Skeletal muscle satellite cell (primary cell): ENCODE data around the gene TRIM54.
"Not testable (repeated sequence)": the region's sequence is repeated elsewhere in the genome, so short reads cannot be mapped to it uniquely, and the experiment has no call there.

Experiments
- H3K27me3 ChIP-seq: 2 replicates; pipeline ENCODE4 v1.7.0; 2013; ENCODE audit warnings: low read length; ENCODE audit not compliant: control insufficient read depth, insufficient read depth
- H3K36me3 ChIP-seq: 2 replicates; pipeline ENCODE4 v1.7.0; 2013; ENCODE audit warnings: mild to moderate bottlenecking, control low read depth, low read length; ENCODE audit not compliant: insufficient read depth
- H3K4me1 ChIP-seq: 2 replicates; pipeline ENCODE4 v1.7.0; 2013; ENCODE audit warnings: low read length; ENCODE audit not compliant: control insufficient read depth, insufficient read depth
- H3K4me2 ChIP-seq: 2 replicates; pipeline ENCODE4 v1.7.0; 2013; ENCODE audit warnings: mild to moderate bottlenecking, low read length
- H3K4me3 ChIP-seq: 2 replicates; pipeline ENCODE4 v1.7.0; 2013; ENCODE audit warnings: low read length
- H3K9ac ChIP-seq: 2 replicates; pipeline ENCODE4 v1.7.0; 2013; ENCODE audit warnings: mild to moderate bottlenecking, low read depth, low read length, moderate library complexity
- H3K9me3 ChIP-seq: replicated peaks from 2 replicates; pipeline ENCODE4 v1.7.0; 2013; ENCODE audit warnings: mild to moderate bottlenecking, control low read depth, low read length

Gene TRIM54

GRCh38 chr2:27307545-27308358 lies 25.5 kb downstream of the TRIM54 start:
- H3K27me3 ChIP-seq: peaks cover 40% of the 10 kb centered on the region
- peaks cover 8% of the 10 kb centered on the region for H3K4me1 ChIP-seq
- no peak overlapping the region for H3K4me3 ChIP-seq
- no peaks in the 10 kb centered on the region for H3K9me3 ChIP-seq
- H3K36me3 ChIP-seq: peaks cover 9% of the 10 kb centered on the region
- no peak overlapping the region for H3K4me2 ChIP-seq
- H3K9ac ChIP-seq: no peak overlapping the region

- Histone ChIP-seq H3K9me3 (no peaks in the 10 kb centered on the region), H3K4me3 (no peak within 1 kb of the TSS), H3K9ac (no peak within 1 kb of the TSS), H3K27me3 (peaks cover 40% of the 10 kb centered on the region), H3K36me3 (peaks cover 9% of the 10 kb centered on the region), H3K4me2 (no peak within 1 kb of the TSS), H3K4me1 (peaks cover 8% of the 10 kb centered on the region)
Observed at GRCh38 chr2:27308359-27308881, 26.2 kb downstream of the TRIM54 start, which contains the start of gene UCN. Gene UCN (minus strand): TSS chr2:27308445. CDS start chr2:27307895, 550 bp downstream.

- H3K4me1 ChIP-seq: peaks cover 8% of the 10 kb centered on the region
- no peak overlapping the region for H3K4me2 ChIP-seq
- H3K36me3 ChIP-seq: peaks cover 9% of the 10 kb centered on the region
- peaks cover 38% of the 10 kb centered on the region for H3K27me3 ChIP-seq
- H3K9me3 ChIP-seq: no peaks in the 10 kb centered on the region
- no peak overlapping the region for H3K4me3 ChIP-seq
- H3K9ac ChIP-seq: no peak overlapping the region
Observed at GRCh38 chr2:27309651-27310050, 27.4 kb downstream of the TRIM54 start.

GRCh38 chr2:27312152-27312551 lies 29.9 kb downstream of the TRIM54 start:
- Histone ChIP-seq H3K27me3 (peaks cover 17% of the 10 kb centered on the region), H3K4me3 (no peak overlapping the region), H3K9ac (no peak overlapping the region), H3K36me3 (peaks cover 21% of the 10 kb centered on the region), H3K4me2 (no peak overlapping the region), H3K4me1 (peaks cover 3% of the 10 kb centered on the region), H3K9me3 (no peaks in the 10 kb centered on the region)

GRCh38 chr2:27313882-27314645 lies 31.8 kb downstream of the TRIM54 start:
- Histone ChIP-seq H3K36me3 (peaks cover 21% of the 10 kb centered on the region), H3K9ac (no peak overlapping the region)

GRCh38 chr2:27314709-27315108 lies 32.5 kb downstream of the TRIM54 start:
- no peaks in the 10 kb centered on the region for H3K9me3 ChIP-seq
- H3K27me3 ChIP-seq: no peaks in the 10 kb centered on the region
- peaks cover 3% of the 10 kb centered on the region for H3K4me1 ChIP-seq
- no peak overlapping the region for H3K9ac ChIP-seq
- no peak overlapping the region for H3K4me2 ChIP-seq
- no peak overlapping the region for H3K4me3 ChIP-seq
- H3K36me3 ChIP-seq: peaks cover 17% of the 10 kb centered on the region

More at GRCh38 chr2:27313882-27314645, 31.8 kb downstream of the TRIM54 start:
- H3K4me1 ChIP-seq: peaks cover 3% of the 10 kb centered on the region
- no peak overlapping the region for H3K4me3 ChIP-seq
- no peaks in the 10 kb centered on the region for H3K27me3 ChIP-seq
- no peak overlapping the region for H3K4me2 ChIP-seq
- no peaks in the 10 kb centered on the region for H3K9me3 ChIP-seq

- no peaks in the 10 kb centered on the region for H3K9me3 ChIP-seq
- no peak overlapping the region for H3K4me3 ChIP-seq
- H3K4me1 ChIP-seq: peaks cover 3% of the 10 kb centered on the region
- no peak overlapping the region for H3K9ac ChIP-seq
- H3K4me2 ChIP-seq: no peak overlapping the region
- peaks cover 16% of the 10 kb centered on the region for H3K36me3 ChIP-seq
- H3K27me3 ChIP-seq: no peaks in the 10 kb centered on the region
Observed at GRCh38 chr2:27315122-27315521, 32.9 kb downstream of the TRIM54 start.

- peaks cover 16% of the 10 kb centered on the region for H3K4me1 ChIP-seq
- H3K36me3 ChIP-seq: peaks cover 16% of the 10 kb centered on the region
- H3K9me3 ChIP-seq: no peaks in the 10 kb centered on the region
- no peak overlapping the region for H3K4me2 ChIP-seq
- no peak overlapping the region for H3K9ac ChIP-seq
- no peaks in the 10 kb centered on the region for H3K27me3 ChIP-seq
- no peak overlapping the region for H3K4me3 ChIP-seq
Observed at GRCh38 chr2:27316655-27317412, 34.6 kb downstream of the TRIM54 start.

- not testable (repeated sequence) for H3K4me3 ChIP-seq, H3K27me3 ChIP-seq, H3K9me3 ChIP-seq, H3K4me2 ChIP-seq, H3K9ac ChIP-seq
- H3K36me3 ChIP-seq: peaks cover 16% of the 10 kb centered on the region
- peaks cover 29% of the 10 kb centered on the region for H3K4me1 ChIP-seq
Observed at GRCh38 chr2:27319839-27320238, 37.6 kb downstream of the TRIM54 start.

GRCh38 chr2:27320958-27321543 lies 38.8 kb downstream of the TRIM54 start:
- Histone ChIP-seq H3K9ac (peak overlapping the region; percentile 93), H3K27me3 (no peaks in the 10 kb centered on the region), H3K36me3 (peaks cover 22% of the 10 kb centered on the region), H3K9me3 (no peaks in the 10 kb centered on the region), H3K4me2 (peak overlapping the region; percentile 91), H3K4me1 (peaks cover 29% of the 10 kb centered on the region), H3K4me3 (peak overlapping the region; percentile 82)
